Muscle of back (tissue), 13 donors: ENCODE measurements around the gene DYDC2. TPM values are rescaled to one million over a fixed set of nuclear protein-coding genes. Genes with fewer than 3 reads are reported as not detected.
"Not testable (repeated sequence)": the region's sequence is repeated elsewhere in the genome, so short reads cannot be mapped to it uniquely, and the experiment has no call there.

Experiments
- DNase-seq, 3 donors: peaks; one replicate each; pipeline versions ENCODE4 v3.0.0 to v3.0.0-alpha.2; 2013
- long read RNA-seq, 9 donors: transcript quantifications; one replicate each; lab custom pipeline, GENCODE V29; 2026
- polyA plus RNA-seq, 10 donors: library from polyadenylated mRNA; unstranded; fragments of 120-200 nt; gene quantifications; one replicate each; pipeline ENCODE4 v1.2.1, GENCODE V29; 2013; ENCODE audit not compliant: insufficient read length in 10 of 10

DYDC2 gene, protein sequence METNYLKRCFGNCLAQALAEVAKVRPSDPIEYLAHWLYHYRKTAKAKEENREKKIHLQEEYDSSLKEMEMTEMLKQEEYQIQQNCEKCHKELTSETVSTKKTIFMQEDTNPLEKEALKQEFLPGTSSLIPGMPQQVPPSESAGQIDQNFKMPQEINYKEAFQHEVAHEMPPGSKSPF
- polyA plus RNA-seq = not detected
- long read RNA-seq, donor 1 = 0 reads
- long read RNA-seq, donor 2 = 0 reads
- long read RNA-seq, donor 3 = 0 reads
- long read RNA-seq, donor 4 = 0 reads
- long read RNA-seq, donor 5 = 0 reads
- long read RNA-seq, donor 6 = 0 reads
- long read RNA-seq, donor 7 = 0 reads
- long read RNA-seq, donor 8 = 0 reads
- long read RNA-seq, donor 9 = 0 reads

DNA sequence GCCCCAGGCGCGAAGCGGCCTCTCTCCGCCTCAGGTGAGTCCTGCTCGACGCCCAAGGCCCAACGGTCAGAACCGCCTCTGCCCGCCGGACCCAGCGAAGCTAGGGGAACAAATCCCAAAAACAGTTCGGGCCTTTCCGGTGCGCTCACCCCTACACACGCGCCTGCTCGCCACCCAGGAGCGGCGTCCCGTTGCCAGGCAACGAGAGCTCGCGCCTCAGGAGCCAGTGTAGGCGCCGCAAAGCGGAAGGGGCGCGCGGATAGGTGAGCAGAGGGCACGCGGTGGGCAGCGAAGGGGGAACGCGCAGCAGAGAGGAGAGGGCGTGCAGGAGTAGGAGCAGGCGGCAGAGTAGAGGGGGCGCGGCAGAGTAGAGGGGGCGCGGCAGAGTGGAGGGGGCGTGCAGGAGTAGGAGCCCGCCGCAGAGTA lies at the start of gene DYDC2, which contains the start of gene DYDC1:
Gene DYDC2, plus strand, starts transcription at position 219 of the 426 bp plus-strand sequence. CDS start 5,663 bp downstream, outside the sequence.
Gene DYDC1, minus strand, starts transcription at position 193 of the 426 bp plus-strand sequence. CDS start 4,154 bp downstream, outside the sequence.
- DNase-seq = peak in 2 of 3 donors; percentile 54 to 76

- DNase-seq = no peak
Observed at GRCh38 chr10:80313523-80313922, 43.1 kb upstream of the DYDC2 start.

GRCh38 chr10:80315391-80315790 lies 41.2 kb upstream of the DYDC2 start:
- no peak for DNase-seq

DNA sequence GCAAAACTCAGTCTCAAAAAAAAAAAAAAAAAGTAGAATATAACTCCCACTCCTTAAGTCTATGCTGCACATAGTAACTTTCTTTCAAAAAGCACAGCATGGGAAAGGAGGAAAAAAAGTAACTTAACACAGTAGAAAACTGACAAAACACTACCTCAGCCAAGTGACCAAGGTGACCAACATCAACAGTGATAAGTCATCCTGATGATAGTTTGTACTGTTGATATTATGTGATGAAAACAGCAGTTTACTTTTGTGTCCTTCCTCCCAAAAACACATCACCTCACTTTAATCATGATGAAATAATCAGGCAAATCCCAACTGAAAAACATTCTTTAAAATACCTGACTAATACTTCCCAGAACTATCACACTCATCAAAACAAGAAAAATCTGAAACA lies 37.8 kb upstream of the DYDC2 start:
- no peak for DNase-seq

GRCh38 chr10:80319318-80319717 lies 37.3 kb upstream of the DYDC2 start:
- DNase-seq = no peak

GRCh38 chr10:80319725-80320290 lies 36.8 kb upstream of the DYDC2 start:
- DNase-seq = no peak

DNA sequence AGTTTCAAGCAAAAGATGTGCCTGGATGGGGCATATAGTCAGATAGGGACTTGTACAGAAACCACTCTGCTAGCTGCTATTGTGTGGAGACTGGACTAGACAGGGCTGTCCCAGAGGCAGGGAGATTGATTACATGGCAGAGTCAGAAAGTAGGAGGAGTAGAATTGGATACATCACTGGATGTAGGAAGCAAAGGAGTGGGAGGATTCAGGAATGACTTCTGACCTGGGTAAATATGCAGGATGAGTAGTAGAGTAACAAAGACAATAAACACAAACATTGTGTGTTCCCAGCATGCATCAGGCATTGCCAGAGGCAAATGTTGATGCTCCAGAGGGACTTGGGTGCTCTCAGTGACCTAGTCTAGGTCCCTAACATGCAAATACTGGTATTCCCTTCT lies 36.2 kb upstream of the DYDC2 start:
- DNase-seq = no peak

- DNase-seq = no peak
Observed at GRCh38 chr10:80321183-80321582, 35.4 kb upstream of the DYDC2 start.

DNA sequence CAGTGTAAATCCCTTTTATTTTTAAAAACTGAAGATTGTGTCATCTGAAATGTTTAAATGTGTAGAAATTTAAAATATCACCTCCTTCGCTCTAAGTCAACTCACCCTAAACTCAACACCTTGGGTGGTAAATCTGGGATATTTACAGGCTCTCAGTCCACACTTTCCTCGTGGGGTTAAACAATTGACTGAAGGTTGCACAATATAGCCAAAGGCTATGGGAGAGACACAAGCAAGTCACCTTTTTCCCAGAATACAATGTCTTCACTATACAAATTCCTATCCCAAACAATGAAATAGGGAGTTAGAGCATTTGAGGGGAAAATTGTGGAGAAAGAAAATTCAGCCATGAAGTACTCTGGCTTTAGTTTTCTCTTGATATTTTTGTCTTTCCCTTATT lies 34.4 kb upstream of the DYDC2 start:
- DNase-seq = no peak

GRCh38 chr10:80322711-80323110 lies 33.9 kb upstream of the DYDC2 start:
- no peak for DNase-seq

GRCh38 chr10:80323311-80323710 lies 33.3 kb upstream of the DYDC2 start:
- no peak for DNase-seq

- peak in 1 of 3 donors; percentile 13 for DNase-seq
Observed at GRCh38 chr10:80324086-80324485, 32.5 kb upstream of the DYDC2 start.

DNA sequence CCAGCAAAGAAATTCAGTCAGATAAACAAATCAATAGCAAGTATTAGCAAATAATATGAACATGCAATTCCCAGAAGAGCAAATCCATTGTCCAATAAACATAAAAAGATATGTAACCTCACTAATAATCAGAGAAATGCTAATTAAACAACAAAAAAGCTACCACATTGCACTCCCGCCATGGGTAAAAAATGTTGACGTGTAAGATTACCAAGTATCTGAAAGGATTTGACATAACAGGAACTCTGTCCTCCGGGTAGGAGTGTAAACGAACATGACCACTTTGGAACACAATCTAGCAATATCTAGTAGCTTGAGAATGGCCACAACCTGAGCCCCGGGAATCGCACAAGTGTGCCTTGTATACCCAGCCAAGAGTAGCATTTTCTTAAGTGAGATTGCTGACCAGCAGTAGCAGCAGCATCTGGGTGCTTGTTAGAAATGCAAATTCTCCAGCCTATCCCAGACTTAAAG lies 31.7 kb upstream of the DYDC2 start:
- DNase-seq = no peak

GRCh38 chr10:80333983-80334382 lies 22.6 kb upstream of the DYDC2 start:
- DNase-seq = no peak

- no peak for DNase-seq
Observed at GRCh38 chr10:80344276-80344675, 12.3 kb upstream of the DYDC2 start.

DNA sequence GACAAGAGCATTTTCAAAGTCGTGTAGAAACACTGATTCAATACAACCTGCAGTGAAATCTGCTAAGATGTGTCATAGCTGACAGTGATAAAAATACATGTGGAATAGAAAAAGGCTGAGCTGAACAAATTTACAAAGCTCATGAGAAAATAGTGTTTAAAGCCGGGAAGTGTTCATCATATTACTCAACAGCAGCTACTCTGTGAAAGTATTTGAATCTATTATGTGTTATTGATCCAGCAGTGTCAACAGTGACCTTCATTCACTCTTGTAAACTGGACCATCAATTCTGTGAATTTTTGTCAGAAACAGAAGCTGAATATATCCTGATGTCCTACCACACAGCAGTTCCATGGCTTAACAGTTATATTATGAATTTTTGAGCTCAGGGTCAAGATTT lies 11.7 kb upstream of the DYDC2 start:
- DNase-seq = no peak

- no peak for DNase-seq
Observed at GRCh38 chr10:80350251-80350650, 6.3 kb upstream of the DYDC2 start.

- DNase-seq = no peak
Observed at GRCh38 chr10:80351220-80351619, 5.4 kb upstream of the DYDC2 start.

DNA sequence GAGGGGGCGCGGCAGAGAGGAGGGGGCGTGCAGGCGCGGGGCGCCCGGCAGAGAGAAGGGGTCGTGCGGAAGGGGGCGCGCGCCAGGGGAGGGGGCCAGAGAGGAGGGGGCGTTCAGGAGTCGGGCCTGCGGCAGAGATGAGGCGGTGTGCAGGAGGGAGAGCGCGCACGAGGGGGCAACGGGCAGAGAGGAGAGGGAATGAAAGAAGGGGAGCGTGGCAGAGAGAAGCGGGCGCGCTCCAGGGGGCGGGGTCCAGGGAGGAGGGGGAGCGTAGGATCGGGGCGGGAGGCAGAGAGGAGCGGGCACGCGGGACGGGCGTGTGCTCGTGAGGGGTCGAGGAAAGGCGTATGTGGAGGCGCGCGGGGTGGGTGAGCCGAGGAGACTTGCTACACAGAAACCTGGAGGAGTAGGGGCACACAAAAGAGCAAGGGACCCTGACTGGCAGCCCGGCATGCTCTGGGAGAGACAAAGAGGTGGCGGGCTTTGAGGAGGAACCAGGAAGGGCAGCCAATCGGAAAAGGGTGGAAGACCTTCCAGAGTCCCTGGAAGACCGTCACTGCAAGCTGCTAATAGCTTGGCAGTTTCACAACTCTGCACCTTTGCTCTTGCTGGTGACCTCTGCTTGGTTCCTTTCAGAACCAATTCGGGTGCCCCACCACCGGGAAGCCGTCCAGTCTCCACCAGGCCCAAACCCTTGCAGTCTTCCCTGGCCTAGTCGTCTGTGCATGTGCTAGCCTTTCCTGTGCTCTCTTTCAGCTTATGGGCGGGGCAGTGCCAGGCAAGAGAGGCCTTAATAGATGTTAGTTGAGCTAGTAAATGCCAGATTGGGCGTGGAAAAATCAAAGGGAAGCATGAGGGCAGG lies 639 bp downstream of the DYDC2 start:
- DNase-seq = peak in 1 of 3 donors; percentile 54

DNA sequence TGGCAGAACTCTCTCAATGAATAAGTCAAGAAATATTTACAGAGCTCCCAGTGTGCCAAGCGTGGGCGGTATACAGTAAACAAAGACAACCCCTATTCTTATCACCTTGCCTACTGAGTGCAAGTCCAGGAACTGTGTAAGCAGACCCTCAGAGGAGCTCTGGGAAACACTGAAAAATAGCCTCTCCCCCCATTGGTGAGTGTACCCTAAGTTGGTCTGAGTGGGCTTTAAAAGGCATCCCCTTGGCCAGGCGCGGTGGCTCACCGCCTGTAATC lies 1.2 kb downstream of the DYDC2 start:
- DNase-seq = no peak

- DNase-seq = not testable (repeated sequence)
Observed at GRCh38 chr10:80358925-80359324, 2.3 kb downstream of the DYDC2 start.

DNA sequence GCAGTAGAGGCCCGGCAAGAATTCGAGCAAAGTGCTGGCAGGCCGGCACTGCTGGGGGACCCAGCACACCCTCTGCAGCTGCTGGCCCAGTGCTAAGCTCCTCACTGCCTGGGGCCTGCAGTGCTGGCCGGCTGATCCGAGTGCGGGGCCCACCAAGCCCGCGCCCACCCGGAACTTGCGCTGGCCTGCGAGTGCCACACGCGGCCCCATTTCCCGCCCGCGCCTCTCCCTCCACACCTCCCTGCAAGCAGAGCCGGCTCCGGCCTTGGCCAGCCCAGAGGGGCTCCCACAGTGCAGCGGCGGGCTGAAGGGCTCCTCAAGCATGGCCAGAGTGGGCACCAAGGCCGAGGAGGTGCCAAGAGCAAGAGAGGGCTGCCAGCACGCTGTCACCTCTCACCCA lies 3.1 kb downstream of the DYDC2 start:
- DNase-seq = no peak

GRCh38 chr10:80365510-80365909 lies 8.9 kb downstream of the DYDC2 start:
- DNase-seq = no peak
